Gastrocnemius medialis (tissue), 4 donors: Measurements from ENCODE around the gene CACNA2D1. TPM values are rescaled to one million over a fixed set of nuclear protein-coding genes. Genes with fewer than 3 reads are reported as not detected.

Experiments used
- ATAC-seq, 2 donors: fragments of 150-250 bp; one replicate each; pipeline ENCODE4 v1.9.1; 2016
- DNase-seq, 2 donors: peaks; one replicate each; pipeline ENCODE4 v3.0.0-alpha.2; 2019
- H3K27ac ChIP-seq, 4 donors: fragments of 200-600 bp; sonication (generic); 1 replicate in 1 of 4; 2 replicates in 3 of 4; pipeline ENCODE4 v1.5.1; 2016 to 2018; ENCODE audit warnings: mild to moderate bottlenecking in 2 of 4, moderate library complexity in 1 of 4
- H3K27me3 ChIP-seq, 3 donors: fragments of 200-600 bp; sonication (generic) in 2 of 3; 1 replicate in 1 of 3; 2 replicates in 2 of 3; pipeline versions ENCODE4 v1.5.1 to v1.6.0; 2016 to 2019; ENCODE audit warnings: mild to moderate bottlenecking in 1 of 3, moderate library complexity in 1 of 3
- H3K36me3 ChIP-seq, 2 donors: fragments of 200-600 bp; sonication (generic) in 1 of 2; one replicate each; pipeline ENCODE4 v1.5.1; 2017 to 2018
- H3K4me1 ChIP-seq, 2 donors: fragments of 200-600 bp; sonication (generic) in 1 of 2; one replicate each; pipeline ENCODE4 v1.5.1; 2016 to 2017; ENCODE audit warnings: mild to moderate bottlenecking in 2 of 2
- H3K4me3 ChIP-seq, 4 donors: fragments of 200-600 bp; sonication (generic) in 3 of 4; 1 replicate in 1 of 4; 2 replicates in 3 of 4; pipeline ENCODE4 v1.5.1; 2016 to 2019; ENCODE audit warnings: mild to moderate bottlenecking in 2 of 4
- H3K9me3 ChIP-seq, 3 donors: fragments of 200-600 bp; sonication (generic) in 2 of 3; 1 replicate in 1 of 3; 2 replicates in 2 of 3; pipeline ENCODE4 v1.5.1; 2016 to 2019
- CTCF ChIP-seq, 5 experiments: fragments of 450-650 bp in 3 of 5; fragments of 200-600 bp in 2 of 5; sonication (generic) in 2 of 5; IDR thresholded peaks in 4 of 5; conservative IDR thresholded peaks in 1 of 5; 1 replicate in 4 of 5; 2 replicates in 1 of 5; pipeline ENCODE4 v1.5.1; 2016 to 2019; ENCODE audit warnings: antibody characterized with exemption in 5 of 5, mild to moderate bottlenecking in 3 of 5, moderate library complexity in 3 of 5
- POLR2A ChIP-seq, 2 donors: fragments of 450-650 bp; IDR thresholded peaks; one replicate each; pipeline ENCODE4 v1.6.1; 2017; ENCODE audit warnings: antibody characterized with exemption in 2 of 2, mild to moderate bottlenecking in 2 of 2, moderate library complexity in 2 of 2
- in situ Hi-C, 4 donors: fragments of 200-750 bp; cut with MboI; loops; one replicate each; pipeline versions ENCODE4 v1.15.0 to v1.8.0; 2017; ENCODE audit warnings: low sequenced_read_pairs in 4 of 4
- intact Hi-C: fragments of 100-400 bp; cut with DNase I; formaldehyde crosslinking; loops from one replicate; pipeline ENCODE4 v1.15.1; 2023; ENCODE audit warnings: low total_unique reads
- total RNA-seq, 4 donors: library from RNA; depleted of rRNA; stranded (reverse); fragments of >200 nt; gene quantifications; one replicate each; pipeline versions ENCODE4 v1.1.0 to v1.2.3, GENCODE V29; 2016

The CACNA2D1 gene
- total RNA-seq, 4 donors from 2014 or later = 83.9 to 157 (median 120) TPM

- Histone ChIP-seq H3K4me3 (no peak overlapping the region), H3K4me1 (peaks cover 0 to 6% of the 10 kb centered on the region in 2 donors), H3K27ac (no peak overlapping the region), H3K27me3 (no peaks in the 10 kb centered on the region), H3K36me3 (no peaks in the 10 kb centered on the region), H3K9me3 (peaks cover 0 to 4% (median 0%) of the 10 kb centered on the region in 3 donors)
- DNase-seq = no peak
- in situ Hi-C loops = no loop called here
- no peak for ATAC-seq
- TF ChIP-seq CTCF (IDR thresholded peaks at IDR 0.05 in 4 of 5, conservative IDR thresholded peaks at IDR 0.05 in 1 of 5) (no peak), POLR2A (IDR thresholded peaks at IDR 0.05) (no peak)
- intact Hi-C loops = no loop called here
These were observed 317.0 kb downstream of the CACNA2D1 start for GRCh38 chr7:82126576-82126975.

- in situ Hi-C loops = no loop called here
- ATAC-seq = no peak
- intact Hi-C loops = no loop called here
These were observed 319.1 kb downstream of the CACNA2D1 start for GRCh38 chr7:82124445-82124844.

GRCh38 chr7:82122275-82122674 lies 321.3 kb downstream of the CACNA2D1 start:
- in situ Hi-C loops = no loop called here
- no peak for TF ChIP-seq POLR2A (IDR thresholded peaks at IDR 0.05)
- no peak for TF ChIP-seq CTCF (IDR thresholded peaks at IDR 0.05 in 4 of 5, conservative IDR thresholded peaks at IDR 0.05 in 1 of 5)
- Histone ChIP-seq H3K36me3 (no peaks in the 10 kb centered on the region), H3K4me1 (no peaks in the 10 kb centered on the region), H3K27me3 (no peaks in the 10 kb centered on the region), H3K27ac (no peak overlapping the region), H3K9me3 (peaks cover 0 to 4% (median 0%) of the 10 kb centered on the region in 3 donors), H3K4me3 (no peak overlapping the region)
- DNase-seq = no peak
- intact Hi-C loops = no loop called here
- no peak for ATAC-seq

More at GRCh38 chr7:82124445-82124844, 319.1 kb downstream of the CACNA2D1 start:
- Histone ChIP-seq H3K36me3 (no peaks in the 10 kb centered on the region), H3K9me3 (peaks cover 0 to 4% (median 0%) of the 10 kb centered on the region in 3 donors), H3K4me3 (no peak overlapping the region), H3K4me1 (no peaks in the 10 kb centered on the region), H3K27ac (no peak overlapping the region), H3K27me3 (no peaks in the 10 kb centered on the region)
- no peak for DNase-seq
- TF ChIP-seq POLR2A (IDR thresholded peaks at IDR 0.05) (no peak), CTCF (IDR thresholded peaks at IDR 0.05 in 4 of 5, conservative IDR thresholded peaks at IDR 0.05 in 1 of 5) (no peak)

- DNase-seq = no peak
- H3K27ac ChIP-seq = no peak overlapping the region
- H3K36me3 ChIP-seq = no peaks in the 10 kb centered on the region
- no peak overlapping the region for H3K4me3 ChIP-seq
- peaks cover 6 to 10% of the 10 kb centered on the region in 2 donors for H3K4me1 ChIP-seq
- in situ Hi-C loops (no loop called here), intact Hi-C loops (no loop called here)
- TF ChIP-seq POLR2A (IDR thresholded peaks at IDR 0.05) (no peak), CTCF (IDR thresholded peaks at IDR 0.05 in 4 of 5, conservative IDR thresholded peaks at IDR 0.05 in 1 of 5) (no peak)
- ATAC-seq = no peak
- H3K9me3 ChIP-seq = no peaks in the 10 kb centered on the region
- no peaks in the 10 kb centered on the region for H3K27me3 ChIP-seq
These were observed 329.3 kb downstream of the CACNA2D1 start for GRCh38 chr7:82114237-82114636.
